IMR-90 (cell line): ENCODE measurements around the gene UST. TPM values are rescaled to one million over a fixed set of nuclear protein-coding genes. Genes with fewer than 3 reads are reported as not detected.

Source experiments
- ATAC-seq: fragments of 200-7000 bp; cut with Tn5 transposase; 2 replicates; pipeline ENCODE4 v1.9.1; 2020; ENCODE audit warnings: low read depth, mild to moderate bottlenecking, moderate library complexity
- BruUV-seq: library from RNA; stranded (reverse); fragments of 400-500 nt; replicated peaks from 2 replicates; lab custom pipeline; 2021; lab: Mats Ljungman, UMichigan
- CTCF ChIA-PET: fragments of 300-600 bp; formaldehyde crosslinking; extraction: SDS; loops from one replicate; lab custom pipeline; 2021; ENCODE audit warnings: antibody characterized with exemption; lab: Yijun Ruan, JAX
- POLR2A ChIA-PET: fragments of 300-600 bp; sonication (Branson Sonifier 250); formaldehyde crosslinking; loops from one replicate; lab custom pipeline; 2022; ENCODE audit warnings: antibody characterized with exemption; ENCODE audit not compliant: unreplicated experiment; lab: Charles Lee
- DNase-seq: peaks from one replicate; pipeline ENCODE4 v3.0.0; 2013
- H2AFZ ChIP-seq: replicated peaks from 2 replicates; pipeline ENCODE3; 2013; ENCODE audit warnings: low read length, mild to moderate bottlenecking; ENCODE audit not compliant: poor library complexity
- H2AK5ac ChIP-seq: 2 replicates; pipeline ENCODE4 v1.6.1; 2013; ENCODE audit warnings: low read depth, low read length, inconsistent platforms
- H2AK9ac ChIP-seq: replicated peaks from 2 replicates; pipeline ENCODE3; 2013; ENCODE audit warnings: mild to moderate bottlenecking, low read depth, low read length, moderate library complexity; ENCODE audit not compliant: poor library complexity
- H2BK120ac ChIP-seq: 2 replicates; pipeline ENCODE4 v1.6.1; 2013; ENCODE audit warnings: low read depth, low read length, inconsistent platforms
- H2BK15ac ChIP-seq: 3 replicates; pipeline ENCODE4 v1.6.1; 2013; ENCODE audit warnings: low read depth, low read length, inconsistent platforms
- H2BK20ac ChIP-seq: 2 replicates; pipeline ENCODE4 v1.6.1; 2013; ENCODE audit warnings: low read depth, mild to moderate bottlenecking, inconsistent platforms, low read length, moderate library complexity
- H2BK5ac ChIP-seq: 2 replicates; pipeline ENCODE4 v1.6.1; 2013; ENCODE audit warnings: mild to moderate bottlenecking, low read depth, low read length, inconsistent platforms; ENCODE audit not compliant: poor library complexity, severe bottlenecking
- H3K14ac ChIP-seq: replicated peaks from 2 replicates; pipeline ENCODE4 v1.6.1; 2013; ENCODE audit warnings: low read depth, low read length, inconsistent platforms
- H3K18ac ChIP-seq: 2 replicates; pipeline ENCODE4 v1.6.1; 2013; ENCODE audit warnings: low read depth, low read length, control low read depth
- H3K23ac ChIP-seq: 2 replicates; pipeline ENCODE4 v1.6.1; 2013; ENCODE audit warnings: low read depth, low read length, inconsistent platforms
- H3K27ac ChIP-seq: 2 replicates; pipeline ENCODE4 v1.5.1; 2013; ENCODE audit warnings: mild to moderate bottlenecking, control low read depth, low read length; ENCODE audit not compliant: insufficient read depth
- H3K27me3 ChIP-seq: 2 replicates; pipeline ENCODE4 v1.6.1; 2013; ENCODE audit warnings: low read length; ENCODE audit not compliant: control insufficient read depth, insufficient read depth
- H3K36me3 ChIP-seq: 2 replicates; pipeline ENCODE4 v1.6.1; 2013; ENCODE audit warnings: low read length, mixed read lengths; ENCODE audit not compliant: control insufficient read depth, insufficient read depth
- H3K4ac ChIP-seq: 2 replicates; pipeline ENCODE4 v1.6.1; 2013; ENCODE audit warnings: low read depth, low read length, inconsistent platforms
- H3K4me1 ChIP-seq: 2 replicates; pipeline ENCODE4 v1.6.1; 2013; ENCODE audit warnings: low read length, mixed read lengths; ENCODE audit not compliant: control insufficient read depth, insufficient read depth
- H3K4me2 ChIP-seq: 2 replicates; pipeline ENCODE4 v1.6.1; 2013; ENCODE audit warnings: low read depth, mild to moderate bottlenecking, control low read depth, low read length, moderate library complexity
- H3K4me3 ChIP-seq: 2 replicates; pipeline ENCODE4 v1.5.1; 2013; ENCODE audit warnings: low read depth, mild to moderate bottlenecking, control low read depth, low read length, moderate library complexity; ENCODE audit not compliant: insufficient read depth
- H3K56ac ChIP-seq: 2 replicates; pipeline ENCODE4 v1.6.1; 2013; ENCODE audit warnings: low read length, inconsistent platforms; ENCODE audit not compliant: insufficient read depth; ENCODE audit errors: extremely low read depth
- H3K79me1 ChIP-seq, 2 experiments: 2 replicates each; pipeline ENCODE4 v1.6.1; 2013; ENCODE audit warnings: low read length in 2 of 2, inconsistent platforms in 1 of 2, low read depth in 1 of 2
- H3K9ac ChIP-seq: 2 replicates; pipeline ENCODE4 v1.6.1; 2013; ENCODE audit warnings: low read depth, low read length, control low read depth
- H3K9me1 ChIP-seq: 2 replicates; pipeline ENCODE4 v1.6.1; 2013; ENCODE audit warnings: low read length, inconsistent platforms; ENCODE audit not compliant: insufficient read depth
- H3K9me3 ChIP-seq: 2 replicates; pipeline ENCODE4 v1.6.1; 2013; ENCODE audit warnings: low read length; ENCODE audit not compliant: control insufficient read depth, insufficient read depth
- H4K20me1 ChIP-seq: 2 replicates; pipeline ENCODE4 v1.6.1; 2013; ENCODE audit warnings: low read length, inconsistent platforms; ENCODE audit not compliant: insufficient read depth
- H4K5ac ChIP-seq: 2 replicates; pipeline ENCODE4 v1.6.1; 2013; ENCODE audit warnings: mild to moderate bottlenecking, low read depth, low read length, control low read depth
- H4K8ac ChIP-seq, 2 experiments: 2 replicates each; pipeline ENCODE4 v1.6.1; 2013; ENCODE audit warnings: low read depth in 2 of 2, low read length in 2 of 2, control low read depth in 1 of 2, inconsistent platforms in 1 of 2
- H4K91ac ChIP-seq: 2 replicates; pipeline ENCODE4 v1.6.1; 2013; ENCODE audit warnings: low read depth, low read length, inconsistent platforms; ENCODE audit not compliant: insufficient read depth
- BHLHE40 ChIP-seq: fragments of 150-350 bp; IDR thresholded peaks from 2 replicates; pipeline ENCODE4 v1.6.1; 2016; ENCODE audit warnings: mild to moderate bottlenecking, low read depth, low read length
- CEBPB ChIP-seq: IDR thresholded peaks from 2 replicates; pipeline ENCODE4 v1.6.1; 2012; ENCODE audit warnings: low read depth, low read length, improper control_type of control experiment
- CHD1 ChIP-seq: IDR thresholded peaks from 2 replicates; pipeline ENCODE4 v1.6.1; 2012; ENCODE audit warnings: low read depth, low read length, improper control_type of control experiment
- ELK1 ChIP-seq: fragments of 150-350 bp; IDR thresholded peaks from 2 replicates; pipeline ENCODE4 v1.6.1; 2016; ENCODE audit warnings: low read depth, mild to moderate bottlenecking, low read length, moderate library complexity, borderline replicate concordance
- MAFK ChIP-seq: IDR thresholded peaks from 2 replicates; pipeline ENCODE4 v1.6.1; 2012; ENCODE audit warnings: low read depth, low read length, improper control_type of control experiment
- MAZ ChIP-seq: IDR thresholded peaks from 2 replicates; pipeline ENCODE4 v1.6.1; 2012; ENCODE audit warnings: low read depth, mild to moderate bottlenecking, low read length, improper control_type of control experiment, moderate library complexity, borderline replicate concordance
- MXI1 ChIP-seq: IDR thresholded peaks from 2 replicates; pipeline ENCODE4 v1.6.1; 2012; ENCODE audit warnings: low read depth, mild to moderate bottlenecking, low read length, moderate library complexity, borderline replicate concordance
- NFE2L2 ChIP-seq: fragments of 150-350 bp; IDR thresholded peaks from 2 replicates; pipeline ENCODE4 v1.6.1; 2016; ENCODE audit warnings: low read depth, mild to moderate bottlenecking, low read length
- POLR2A ChIP-seq: IDR thresholded peaks from 2 replicates; pipeline ENCODE4 v1.6.1; 2012; ENCODE audit warnings: mild to moderate bottlenecking, low read depth, low read length
- RAD21 ChIP-seq: IDR thresholded peaks from 2 replicates; pipeline ENCODE4 v1.6.1; 2012; ENCODE audit warnings: low read length, improper control_type of control experiment
- RCOR1 ChIP-seq: IDR thresholded peaks from 2 replicates; pipeline ENCODE4 v1.6.1; 2012; ENCODE audit warnings: mild to moderate bottlenecking, low read length, improper control_type of control experiment; ENCODE audit not compliant: insufficient replicate concordance
- SMC3 ChIP-seq: fragments of 150-350 bp; IDR thresholded peaks from 2 replicates; pipeline ENCODE4 v1.6.1; 2016; ENCODE audit warnings: low read depth, mild to moderate bottlenecking, antibody characterized with exemption, low read length, moderate library complexity
- WGBS, 2 experiments: methylation state at CpG; one replicate each; pipeline versions ENCODE4 v1.1.5 to v1.1.7; 2013; ENCODE audit warnings: missing lambda C conversion rate in 2 of 2; ENCODE audit not compliant: insufficient read length in 1 of 2; ENCODE audit errors: extremely low coverage in 2 of 2; 5-methylcytosine and 5-hydroxymethylcytosine counted together
- dilution Hi-C: fragments of 300-500 bp; cut with HindIII; formaldehyde crosslinking; loops from one replicate; pipeline ENCODE4 v1.14.3; 2018; ENCODE audit warnings: low sequenced_read_pairs; ENCODE audit not compliant: unreplicated experiment
- in situ Hi-C: fragments of 300-500 bp; cut with MboI; formaldehyde crosslinking; loops from 3 replicates; pipeline ENCODE4 v1.14.3; 2019; ENCODE audit warnings: low sequenced_read_pairs, inconsistent platforms, mixed read lengths
- intact Hi-C: fragments of 100-400 bp; cut with micrococcal nuclease; formaldehyde crosslinking; loops from 2 replicates; pipeline ENCODE4 v1.10.0; 2022
- polyA plus RNA-seq, 3 experiments: library from polyadenylated mRNA; depleted of rRNA; stranded (reverse); fragments of >200 nt; gene quantifications; 2 replicates each; pipeline ENCODE4 v1.2.3, GENCODE V29; 2012; ENCODE audit warnings: low replicate concordance in 1 of 3
- total RNA-seq: library from RNA; depleted of rRNA; stranded (reverse); fragments of >200 nt; gene quantifications from 2 replicates; pipeline ENCODE4 v1.2.3, GENCODE V29; 2012

Gene UST
- total and polyA plus RNA-seq, 2 of the 4 experiments (the other 2 are of a cell fraction): 7.7 to 13.8 TPM

GRCh38 chr6:149084808-149085556 is 338.2 kb downstream of the UST start:
- intact Hi-C loops: loop anchor here (5.0 kb wide), 1 partner anchor 338 kb away; the partner anchor contains the start of gene UST
- Histone ChIP-seq H2BK120ac (no peak overlapping the region), H3K56ac (no peak overlapping the region), H3K23ac (no peak overlapping the region), H3K4me1 (peaks cover 7% of the 10 kb centered on the region), H3K79me1 (no peaks in the 10 kb centered on the region), H3K9me3 (no peaks in the 10 kb centered on the region), H3K14ac (no peak overlapping the region), H2AFZ (no peak overlapping the region), H3K18ac (no peak overlapping the region), H3K4ac (no peak overlapping the region), H2BK15ac (no peak overlapping the region), H4K91ac (no peak overlapping the region), H3K27ac (no peak overlapping the region), H3K4me2 (no peak overlapping the region), H2BK20ac (no peak overlapping the region), H3K36me3 (no peaks in the 10 kb centered on the region), H3K9me1 (peaks cover 3% of the 10 kb centered on the region; the same call in 1 of the 2 replicates), H3K9ac (no peak overlapping the region), H3K4me3 (no peak overlapping the region), H2BK5ac (no peak overlapping the region), H4K8ac (no peak overlapping the region), H4K20me1 (no peaks in the 10 kb centered on the region), H2AK9ac (no peak overlapping the region), H3K27me3 (peaks cover 19% of the 10 kb centered on the region), H4K5ac (no peak overlapping the region), H2AK5ac (no peak overlapping the region)
- no CpG with 5 or more reads among the region's 6 CpGs for WGBS, 2 experiments
- in situ Hi-C loops: loop anchor here (5.0 kb wide), 1 partner anchor 342 kb away; no protein-coding TSS in a partner anchor
- ChIA-PET CTCF (interaction anchor here (0.9 to 1.7 kb wide), 2 partner anchors 342 to 347 kb away, joined by 4 to 13 read pairs; no protein-coding TSS in a partner anchor), POLR2A (no interaction called here)
- no peak for TF ChIP-seq CHD1
- TF ChIP-seq POLR2A: no peak
- no peak for TF ChIP-seq CEBPB
- TF ChIP-seq NFE2L2: no peak
- TF ChIP-seq RAD21: no peak
- no peak for TF ChIP-seq RCOR1
- TF ChIP-seq SMC3: no peak
- TF ChIP-seq MAFK: no peak
- no peak for TF ChIP-seq MAZ
- no peak for TF ChIP-seq MXI1
- TF ChIP-seq ELK1: no peak
- no peak for TF ChIP-seq BHLHE40
- no peak for ATAC-seq
- DNase-seq: no peak
- dilution Hi-C loops: no loop called here
- BruUV-seq: no TSS peak
